Measurements from ENCODE around the gene COG8. TPM values are rescaled to one million over a fixed set of nuclear protein-coding genes. Genes with fewer than 3 reads are reported as not detected.
"Not testable (repeated sequence)": the region's sequence is repeated elsewhere in the genome, so short reads cannot be mapped to it uniquely, and the experiment has no call there.

COG8 gene
- total RNA-seq, 4 donors from 2014 or later: 29.5 to 52.0 (median 48.3) TPM

DNA sequence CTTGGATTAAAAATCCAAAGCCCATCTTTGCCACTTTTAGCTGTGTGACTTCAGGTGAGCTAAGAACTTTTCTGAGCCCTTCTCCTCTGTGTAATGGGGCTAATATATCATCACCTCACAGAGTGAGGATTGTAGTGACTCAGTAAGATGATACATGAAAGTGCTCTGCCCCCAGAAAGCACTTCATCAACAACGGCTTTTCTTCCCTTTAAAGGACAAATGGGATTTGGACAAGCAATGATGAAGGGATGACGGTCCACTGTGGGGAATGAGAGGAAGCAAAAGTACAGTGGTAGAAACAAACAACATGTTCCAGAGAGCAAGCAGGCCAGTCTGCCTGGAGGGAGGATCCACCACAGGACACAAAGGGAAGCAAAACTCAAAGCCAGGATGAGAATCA is 26.5 kb upstream of the COG8 start:
- Histone ChIP-seq H3K9me3 (no peaks in the 10 kb centered on the region), H3K27ac (no peak overlapping the region), H3K4me3 (no peak overlapping the region), H3K36me3 (peaks cover 0 to 62% (median 26%) of the 10 kb centered on the region in 4 donors), H3K27me3 (no peaks in the 10 kb centered on the region), H3K4me1 (no peaks in the 10 kb centered on the region)
- no peak for DNase-seq
- 69 to 88% methylated on average over 2 of the region's 2 CpGs for WGBS, 2 donors (ENCODE audit: low coverage in 1 of 2)
- in situ Hi-C loops (cut with MboI; ENCODE audit: low pct_ligation_motif_present in 1 of 4, low pct_unique_long_range_greater_than_20kb in 1 of 4, low sequenced_read_pairs in 3 of 4) (no loop called here), intact Hi-C loops (cut with DNase I; ENCODE audit: low total_unique reads) (no loop called here)
- TF ChIP-seq POLR2A (IDR thresholded peaks at IDR 0.05): no peak
- TF ChIP-seq EP300 (IDR thresholded peaks at IDR 0.05; ENCODE audit: low read depth): no peak
- TF ChIP-seq, protein P1, sequence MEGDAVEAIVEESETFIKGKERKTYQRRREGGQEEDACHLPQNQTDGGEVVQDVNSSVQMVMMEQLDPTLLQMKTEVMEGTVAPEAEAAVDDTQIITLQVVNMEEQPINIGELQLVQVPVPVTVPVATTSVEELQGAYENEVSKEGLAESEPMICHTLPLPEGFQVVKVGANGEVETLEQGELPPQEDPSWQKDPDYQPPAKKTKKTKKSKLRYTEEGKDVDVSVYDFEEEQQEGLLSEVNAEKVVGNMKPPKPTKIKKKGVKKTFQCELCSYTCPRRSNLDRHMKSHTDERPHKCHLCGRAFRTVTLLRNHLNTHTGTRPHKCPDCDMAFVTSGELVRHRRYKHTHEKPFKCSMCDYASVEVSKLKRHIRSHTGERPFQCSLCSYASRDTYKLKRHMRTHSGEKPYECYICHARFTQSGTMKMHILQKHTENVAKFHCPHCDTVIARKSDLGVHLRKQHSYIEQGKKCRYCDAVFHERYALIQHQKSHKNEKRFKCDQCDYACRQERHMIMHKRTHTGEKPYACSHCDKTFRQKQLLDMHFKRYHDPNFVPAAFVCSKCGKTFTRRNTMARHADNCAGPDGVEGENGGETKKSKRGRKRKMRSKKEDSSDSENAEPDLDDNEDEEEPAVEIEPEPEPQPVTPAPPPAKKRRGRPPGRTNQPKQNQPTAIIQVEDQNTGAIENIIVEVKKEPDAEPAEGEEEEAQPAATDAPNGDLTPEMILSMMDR (IDR thresholded peaks at IDR 0.05): no peak
- no peak for TF ChIP-seq POLR2AphosphoS5 (IDR thresholded peaks at IDR 0.05)

DNA sequence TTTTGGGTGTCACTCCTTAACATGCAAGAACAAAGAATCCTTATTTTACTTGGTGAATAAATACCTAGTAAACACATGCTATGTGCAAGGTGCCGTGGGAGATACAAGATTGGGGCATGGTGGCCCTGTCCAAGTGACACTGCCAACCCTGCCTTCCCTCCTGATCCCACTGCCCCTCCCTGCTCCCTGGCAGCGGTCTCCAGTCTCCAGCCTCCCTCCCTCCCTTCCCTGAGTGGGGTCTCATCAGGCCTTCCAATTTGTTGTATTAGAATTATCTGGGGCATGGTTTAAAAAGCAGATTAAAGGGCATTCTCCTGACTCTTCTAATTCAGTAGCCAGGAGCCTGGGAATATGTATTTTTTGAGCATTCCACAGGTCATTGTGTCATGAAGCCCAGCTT is 24.7 kb upstream of the COG8 start:
- Histone ChIP-seq H3K9me3 (no peaks in the 10 kb centered on the region), H3K4me3 (no peak overlapping the region), H3K4me1 (no peaks in the 10 kb centered on the region), H3K27me3 (no peaks in the 10 kb centered on the region), H3K36me3 (peaks cover 0 to 47% (median 17%) of the 10 kb centered on the region in 4 donors), H3K27ac (no peak overlapping the region)
- intact Hi-C loops (cut with DNase I; ENCODE audit: low total_unique reads): no loop called here
- TF ChIP-seq, protein P1 (IDR thresholded peaks at IDR 0.05): no peak
- no peak for TF ChIP-seq POLR2A (IDR thresholded peaks at IDR 0.05)
- TF ChIP-seq POLR2AphosphoS5 (IDR thresholded peaks at IDR 0.05): no peak
- no peak for TF ChIP-seq EP300 (IDR thresholded peaks at IDR 0.05; ENCODE audit: low read depth)
- in situ Hi-C loops (cut with MboI; ENCODE audit: low pct_ligation_motif_present in 1 of 4, low pct_unique_long_range_greater_than_20kb in 1 of 4, low sequenced_read_pairs in 3 of 4): no loop called here
- WGBS, 2 donors (ENCODE audit: low coverage in 1 of 2): 98 to 100% methylated on average over 1 to 2 of the region's 2 CpGs
- DNase-seq: no peak

DNA sequence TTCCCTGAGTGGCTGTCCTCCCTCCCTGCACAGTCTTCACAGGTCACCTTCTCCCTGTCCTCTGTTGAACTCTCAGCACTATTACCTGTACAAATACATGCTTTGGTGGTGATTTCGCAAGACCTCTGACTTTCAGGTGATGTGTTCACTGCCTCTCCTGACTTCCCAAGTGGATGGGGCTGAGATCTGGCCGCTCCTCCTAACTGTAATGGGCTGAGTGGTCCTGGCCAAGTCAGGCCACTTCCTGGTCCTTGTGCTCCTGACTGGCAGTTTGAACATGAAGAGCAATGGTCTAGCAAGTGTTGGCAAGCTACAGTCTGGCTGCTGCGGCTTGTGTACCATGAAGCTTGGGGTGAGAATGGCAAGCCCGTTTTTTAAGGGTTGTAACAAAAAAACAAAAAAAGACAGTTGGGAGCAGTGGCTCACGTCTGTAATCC is 23.9 kb upstream of the COG8 start:
- in situ Hi-C loops (cut with MboI; ENCODE audit: low pct_ligation_motif_present in 1 of 4, low pct_unique_long_range_greater_than_20kb in 1 of 4, low sequenced_read_pairs in 3 of 4) (no loop called here), intact Hi-C loops (cut with DNase I; ENCODE audit: low total_unique reads) (no loop called here)
- no peaks in the 10 kb centered on the region for H3K4me1 ChIP-seq
- peaks cover 0 to 41% (median 13%) of the 10 kb centered on the region in 4 donors for H3K36me3 ChIP-seq
- H3K9me3 ChIP-seq: no peaks in the 10 kb centered on the region
- TF ChIP-seq EP300 (IDR thresholded peaks at IDR 0.05; ENCODE audit: low read depth) (no peak), POLR2A (IDR thresholded peaks at IDR 0.05) (no peak), POLR2AphosphoS5 (IDR thresholded peaks at IDR 0.05) (no peak)
- TF ChIP-seq, protein P1 (IDR thresholded peaks at IDR 0.05): no peak
- DNase-seq: no peak
- WGBS, 2 donors (ENCODE audit: low coverage in 1 of 2): 85% methylated on average over 5 of the region's 5 CpGs; no CpG with 5 or more reads in 1 of the 2 donors
- H3K27me3 ChIP-seq: no peaks in the 10 kb centered on the region
- no peak overlapping the region for H3K27ac ChIP-seq
- no peak overlapping the region for H3K4me3 ChIP-seq

DNA sequence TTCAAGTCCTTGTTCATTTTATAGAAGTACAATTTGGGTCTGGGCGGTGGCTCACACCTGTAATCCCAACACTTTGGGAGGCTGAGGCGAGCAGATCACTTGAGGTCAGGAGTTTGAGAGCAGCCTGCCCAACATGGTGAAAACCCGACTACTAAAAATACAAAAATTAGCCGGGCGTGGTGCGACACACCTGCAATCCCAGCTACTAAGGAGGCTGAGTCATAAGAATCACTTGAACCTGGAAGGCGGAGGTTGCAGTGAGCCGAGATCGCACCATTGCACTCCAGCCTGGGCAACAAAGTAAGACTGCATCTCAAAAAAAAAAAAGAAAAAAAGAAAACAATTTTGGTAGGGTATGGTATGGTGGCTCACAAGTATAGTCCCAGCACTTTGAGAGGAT is 20.7 kb upstream of the COG8 start:
- DNase-seq; in situ Hi-C loops (cut with MboI; ENCODE audit: low pct_ligation_motif_present in 1 of 4, low pct_unique_long_range_greater_than_20kb in 1 of 4, low sequenced_read_pairs in 3 of 4); H3K9me3 ChIP-seq; H3K27me3 ChIP-seq; H3K4me3 ChIP-seq; H3K4me1 ChIP-seq; H3K27ac ChIP-seq; intact Hi-C loops (cut with DNase I; ENCODE audit: low total_unique reads): not testable (repeated sequence)
- WGBS, 2 donors (ENCODE audit: low coverage in 1 of 2): 85 to 95% methylated on average over 4 to 9 of the region's 9 CpGs
- peaks cover 0 to 28% (median 8%) of the 10 kb centered on the region in 4 donors for H3K36me3 ChIP-seq

Data from transverse colon (tissue), 4 donors.